Astrocyte (in vitro differentiated cells and primary cell): ENCODE data around the gene LTBP3. TPM values are rescaled to one million over a fixed set of nuclear protein-coding genes. Genes with fewer than 3 reads are reported as not detected.

Source experiments
- DNase-seq: peaks from one replicate; pipeline ENCODE4 v3.0.0-alpha.2; 2010; ENCODE audit warnings: low read depth
- FAIRE-seq: peaks from 2 replicates; lab custom pipeline; 2011; peaks lifted over from hg19 to GRCh38; lab: Jason Lieb, UNC
- H2AFZ ChIP-seq: 2 replicates; pipeline ENCODE4 v1.6.0; 2012; ENCODE audit warnings: low read depth, low read length, inconsistent platforms
- H3K27ac ChIP-seq: 2 replicates; pipeline ENCODE4 v1.5.1; 2011; ENCODE audit warnings: low read depth, low read length, inconsistent platforms
- H3K27me3 ChIP-seq: 2 replicates; pipeline ENCODE4 v1.6.0; 2011; ENCODE audit warnings: low read length, inconsistent platforms; ENCODE audit not compliant: insufficient read depth
- H3K36me3 ChIP-seq: 2 replicates; pipeline ENCODE4 v1.5.1; 2011; ENCODE audit warnings: low read length, inconsistent platforms; ENCODE audit not compliant: insufficient read depth
- H3K4me1 ChIP-seq: 2 replicates; pipeline ENCODE4 v1.5.1; 2011; ENCODE audit warnings: low read length, inconsistent platforms; ENCODE audit not compliant: insufficient read depth
- H3K4me2 ChIP-seq: 2 replicates; pipeline ENCODE4 v1.6.0; 2012; ENCODE audit warnings: low read length, inconsistent platforms
- H3K4me3 ChIP-seq: 2 replicates; pipeline ENCODE4 v1.5.1; 2011; ENCODE audit warnings: low read depth, mild to moderate bottlenecking, low read length, inconsistent platforms; ENCODE audit not compliant: insufficient read depth
- H3K79me2 ChIP-seq: 2 replicates; pipeline ENCODE4 v1.6.0; 2012; ENCODE audit warnings: mild to moderate bottlenecking, low read length, inconsistent platforms; ENCODE audit not compliant: insufficient read depth
- H3K9ac ChIP-seq: 2 replicates; pipeline ENCODE4 v1.6.0; 2012; ENCODE audit warnings: mild to moderate bottlenecking, low read length, inconsistent platforms
- H3K9me3 ChIP-seq: 2 replicates; pipeline ENCODE4 v1.5.1; 2012; ENCODE audit warnings: low read depth, mild to moderate bottlenecking, low read length, inconsistent platforms; ENCODE audit not compliant: insufficient read depth
- H4K20me1 ChIP-seq: 2 replicates; pipeline ENCODE4 v1.6.0; 2012; ENCODE audit warnings: low read length, inconsistent platforms; ENCODE audit not compliant: insufficient read depth
- H3K27ac Mint-ChIP-seq: one replicate; pipeline ENCODE4 v1.8.0; 2021; ENCODE audit warnings: mild to moderate bottlenecking, mixed read lengths; ENCODE audit not compliant: unreplicated experiment
- H3K27me3 Mint-ChIP-seq: one replicate; pipeline ENCODE4 v1.8.0; 2021; ENCODE audit warnings: low read depth, mixed read lengths; ENCODE audit not compliant: unreplicated experiment
- H3K36me3 Mint-ChIP-seq: one replicate; pipeline ENCODE4 v1.8.0; 2021; ENCODE audit warnings: low read depth, mixed read lengths; ENCODE audit not compliant: unreplicated experiment
- H3K4me1 Mint-ChIP-seq: one replicate; pipeline ENCODE4 v1.8.0; 2021; ENCODE audit warnings: low read depth, mixed read lengths; ENCODE audit not compliant: unreplicated experiment
- H3K4me3 Mint-ChIP-seq: one replicate; pipeline ENCODE4 v1.8.0; 2021; ENCODE audit warnings: mild to moderate bottlenecking, moderate library complexity, mixed read lengths; ENCODE audit not compliant: unreplicated experiment
- H3K9me3 Mint-ChIP-seq: one replicate; pipeline ENCODE4 v1.8.0; 2021; ENCODE audit warnings: mild to moderate bottlenecking, mixed read lengths; ENCODE audit not compliant: unreplicated experiment
- EZH2 ChIP-seq: IDR thresholded peaks from 2 replicates; pipeline ENCODE4 v1.6.1; 2012; ENCODE audit warnings: mild to moderate bottlenecking, low read length, inconsistent platforms; ENCODE audit not compliant: insufficient read depth
- total RNA-seq: library from RNA; stranded (reverse); gene quantifications from 2 replicates; pipeline ENCODE4 v1.2.1, GENCODE V29; 2021
- TF ChIP-seq, protein P1 (sequence below): IDR thresholded peaks from 2 replicates; pipeline ENCODE4 v1.5.1; 2011; ENCODE audit warnings: low read depth, mild to moderate bottlenecking, inconsistent platforms, low read length, moderate library complexity; ENCODE audit not compliant: insufficient read depth

Gene LTBP3
- total RNA-seq, 1 donor from 2014 or later: 33.2 TPM

DNA sequence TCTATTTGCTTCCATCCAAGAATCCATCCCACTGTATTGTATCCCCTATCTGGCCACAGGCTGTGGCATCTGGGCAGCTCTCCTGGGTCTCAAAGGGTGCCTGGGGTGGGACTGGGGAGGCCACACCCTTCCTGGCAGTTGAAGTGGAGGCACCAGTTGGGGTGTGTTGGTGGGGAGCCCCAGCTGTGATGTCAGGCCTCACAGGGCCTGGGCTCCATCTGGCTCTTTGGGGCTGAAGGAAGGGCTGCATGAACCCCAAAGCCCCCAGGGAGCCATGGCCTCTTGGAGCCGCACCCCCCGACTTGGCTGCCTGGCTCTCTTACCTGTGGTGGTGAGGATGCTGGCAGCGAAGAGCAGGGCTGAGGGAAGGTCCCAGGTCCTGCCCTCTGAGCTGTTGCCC lies 37.0 kb upstream of the LTBP3 start:
- no peak overlapping the region for H3K4me3 ChIP-seq
- H3K27ac ChIP-seq: no peak overlapping the region
- H2AFZ ChIP-seq: no peak overlapping the region
- no peak for FAIRE-seq
- Mint-ChIP-seq H3K4me1 (no peaks in the 10 kb centered on the region), H3K27ac (no peak overlapping the region), H3K4me3 (no peak overlapping the region), H3K36me3 (peaks cover 4% of the 10 kb centered on the region), H3K9me3 (no peaks in the 10 kb centered on the region), H3K27me3 (peaks cover 7% of the 10 kb centered on the region)
- no peak overlapping the region for H3K4me2 ChIP-seq
- peaks cover 3% of the 10 kb centered on the region for H4K20me1 ChIP-seq
- TF ChIP-seq, protein P1, sequence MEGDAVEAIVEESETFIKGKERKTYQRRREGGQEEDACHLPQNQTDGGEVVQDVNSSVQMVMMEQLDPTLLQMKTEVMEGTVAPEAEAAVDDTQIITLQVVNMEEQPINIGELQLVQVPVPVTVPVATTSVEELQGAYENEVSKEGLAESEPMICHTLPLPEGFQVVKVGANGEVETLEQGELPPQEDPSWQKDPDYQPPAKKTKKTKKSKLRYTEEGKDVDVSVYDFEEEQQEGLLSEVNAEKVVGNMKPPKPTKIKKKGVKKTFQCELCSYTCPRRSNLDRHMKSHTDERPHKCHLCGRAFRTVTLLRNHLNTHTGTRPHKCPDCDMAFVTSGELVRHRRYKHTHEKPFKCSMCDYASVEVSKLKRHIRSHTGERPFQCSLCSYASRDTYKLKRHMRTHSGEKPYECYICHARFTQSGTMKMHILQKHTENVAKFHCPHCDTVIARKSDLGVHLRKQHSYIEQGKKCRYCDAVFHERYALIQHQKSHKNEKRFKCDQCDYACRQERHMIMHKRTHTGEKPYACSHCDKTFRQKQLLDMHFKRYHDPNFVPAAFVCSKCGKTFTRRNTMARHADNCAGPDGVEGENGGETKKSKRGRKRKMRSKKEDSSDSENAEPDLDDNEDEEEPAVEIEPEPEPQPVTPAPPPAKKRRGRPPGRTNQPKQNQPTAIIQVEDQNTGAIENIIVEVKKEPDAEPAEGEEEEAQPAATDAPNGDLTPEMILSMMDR: no peak
- no peaks in the 10 kb centered on the region for H3K9me3 ChIP-seq
- no peaks in the 10 kb centered on the region for H3K79me2 ChIP-seq
- H3K9ac ChIP-seq: no peak overlapping the region
- DNase-seq: no peak
- peaks cover 4% of the 10 kb centered on the region for H3K4me1 ChIP-seq
- H3K36me3 ChIP-seq: peaks cover 2% of the 10 kb centered on the region
- no peaks in the 10 kb centered on the region for H3K27me3 ChIP-seq

DNA sequence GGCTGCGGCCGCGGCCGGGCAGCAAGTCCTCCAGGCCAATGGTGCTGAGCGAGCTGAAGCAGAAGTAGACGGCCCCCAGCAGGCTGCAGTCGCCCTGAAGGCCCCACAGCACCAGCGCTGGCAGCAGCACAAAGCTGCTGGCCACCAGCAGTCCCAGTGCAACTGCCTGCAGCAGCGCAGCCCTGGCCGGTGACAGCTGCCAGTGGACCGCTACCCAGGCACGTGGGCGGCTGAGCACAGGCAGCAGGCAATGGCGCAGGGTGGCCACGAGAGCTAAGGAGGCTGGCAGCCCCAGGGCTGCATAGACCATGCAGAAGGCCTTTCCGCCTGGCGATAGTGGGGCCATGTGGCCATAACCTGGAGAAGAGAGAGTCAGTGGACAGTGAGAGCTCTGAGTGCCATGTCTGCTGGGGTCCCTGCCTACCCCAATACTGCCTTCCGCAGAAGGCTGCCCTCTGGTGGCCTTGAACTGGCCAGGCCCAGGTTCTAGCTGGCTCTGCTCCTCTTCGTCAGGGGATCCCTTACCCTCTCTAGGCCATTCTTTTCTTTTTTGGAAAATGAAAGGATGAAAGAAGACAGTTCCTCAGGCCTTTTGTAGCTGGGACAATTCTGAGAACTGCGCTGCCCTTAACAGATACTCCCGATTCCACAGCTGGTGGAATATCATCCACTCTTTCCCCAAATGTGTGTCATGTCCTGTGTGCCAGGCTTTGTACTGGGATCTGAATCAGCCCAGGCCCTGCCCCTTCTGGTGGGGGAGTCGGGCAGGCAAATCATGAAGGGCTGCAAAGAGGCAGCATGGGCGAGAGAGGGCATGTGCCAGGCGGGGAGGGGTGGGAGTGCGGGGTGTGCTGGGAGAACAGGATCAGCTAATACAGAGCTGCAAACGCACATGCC lies 35.6 kb upstream of the LTBP3 start:
- no peak overlapping the region for H3K4me3 Mint-ChIP-seq
- no peaks in the 10 kb centered on the region for H3K79me2 ChIP-seq
- H3K4me1 ChIP-seq: peaks cover 4% of the 10 kb centered on the region
- H3K27me3 Mint-ChIP-seq: peaks cover 10% of the 10 kb centered on the region
- H4K20me1 ChIP-seq: peaks cover 3% of the 10 kb centered on the region
- DNase-seq (no peak), FAIRE-seq (no peak)
- H3K27ac Mint-ChIP-seq: no peak overlapping the region
- H3K4me1 Mint-ChIP-seq: no peaks in the 10 kb centered on the region
- no peak overlapping the region for H2AFZ ChIP-seq
- no peaks in the 10 kb centered on the region for H3K27me3 ChIP-seq
- no peak overlapping the region for H3K4me2 ChIP-seq
- no peak overlapping the region for H3K27ac ChIP-seq
- H3K9me3 ChIP-seq: no peaks in the 10 kb centered on the region
- peaks cover under 1% of the 10 kb centered on the region for H3K36me3 Mint-ChIP-seq
- H3K9ac ChIP-seq: no peak overlapping the region
- H3K36me3 ChIP-seq: peaks cover 2% of the 10 kb centered on the region
- no peaks in the 10 kb centered on the region for H3K9me3 Mint-ChIP-seq
- no peak for TF ChIP-seq EZH2
- TF ChIP-seq, protein P1: peak; percentile 61
- H3K4me3 ChIP-seq: no peak overlapping the region

DNA sequence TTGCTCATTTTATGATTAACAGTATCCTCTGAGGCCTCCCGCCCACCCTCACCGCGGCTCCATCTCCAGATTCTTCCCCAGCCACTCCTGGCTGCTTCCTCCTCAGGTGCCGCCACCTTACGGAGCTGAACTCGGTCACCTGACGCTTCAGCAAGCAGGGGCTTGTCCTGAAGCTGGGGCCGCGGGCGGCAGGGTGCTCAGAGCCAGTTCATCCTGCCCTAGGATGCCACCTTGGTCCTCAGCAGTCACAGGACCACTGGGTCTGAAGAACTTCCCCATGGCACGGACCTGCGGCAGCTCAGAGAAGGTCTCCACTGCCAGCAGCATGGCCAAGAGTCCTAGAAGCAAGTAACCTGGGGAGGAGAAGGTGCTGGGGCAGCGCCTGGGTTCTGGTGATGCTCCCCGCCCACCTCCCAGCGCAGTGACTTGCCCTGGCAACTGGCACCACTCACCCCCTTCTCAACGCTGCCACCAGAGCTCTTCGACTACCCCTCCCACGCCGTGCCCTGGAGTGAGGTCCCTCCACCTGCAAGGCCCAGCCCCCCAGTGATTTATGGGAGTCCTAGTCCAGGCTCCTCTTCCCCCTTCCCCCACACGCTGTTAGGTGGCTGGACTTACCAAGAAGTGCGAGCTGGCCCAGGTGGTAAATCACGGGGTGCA lies 34.8 kb upstream of the LTBP3 start:
- H3K27ac Mint-ChIP-seq: no peak overlapping the region
- no peaks in the 10 kb centered on the region for H3K27me3 ChIP-seq
- no peak overlapping the region for H3K4me3 Mint-ChIP-seq
- FAIRE-seq: no peak
- H3K4me3 ChIP-seq: no peak overlapping the region
- peaks cover 4% of the 10 kb centered on the region for H3K4me1 Mint-ChIP-seq
- H4K20me1 ChIP-seq: peaks cover 6% of the 10 kb centered on the region
- peaks cover 2% of the 10 kb centered on the region for H3K36me3 ChIP-seq
- no peak overlapping the region for H2AFZ ChIP-seq
- peak overlapping the region; percentile 84 for H3K4me2 ChIP-seq
- no peak overlapping the region for H3K27ac ChIP-seq
- H3K9ac ChIP-seq: no peak overlapping the region
- peaks cover 10% of the 10 kb centered on the region for H3K27me3 Mint-ChIP-seq
- no peak for DNase-seq
- H3K36me3 Mint-ChIP-seq: no peaks in the 10 kb centered on the region
- H3K4me1 ChIP-seq: peaks cover 10% of the 10 kb centered on the region
- H3K9me3 Mint-ChIP-seq: no peaks in the 10 kb centered on the region
- H3K9me3 ChIP-seq: no peaks in the 10 kb centered on the region
- no peaks in the 10 kb centered on the region for H3K79me2 ChIP-seq
- TF ChIP-seq, protein P1: no peak
- no peak for TF ChIP-seq EZH2
